GM23248 (cell line): ENCODE measurements around the gene CBLN1.

Experiments used
- EZH2 ChIP-seq: fragments of 200-600 bp; sonication (generic); IDR thresholded peaks from 2 replicates; pipeline ENCODE4 v1.6.1; 2018; ENCODE audit warnings: antibody characterized with exemption, mild to moderate bottlenecking; ENCODE audit not compliant: insufficient read depth, poor library complexity, severe bottlenecking
- EZH2phosphoT487 ChIP-seq: fragments of 200-600 bp; sonication (generic); IDR thresholded peaks from 2 replicates; pipeline ENCODE4 v1.6.1; 2018; ENCODE audit warnings: antibody characterized with exemption, moderate library complexity, mild to moderate bottlenecking, low read depth; ENCODE audit not compliant: insufficient read depth

- TF ChIP-seq EZH2 (no peak), EZH2phosphoT487 (no peak)
Measured at GRCh38 chr16:49312389-49312985, 30.8 kb upstream of the CBLN1 start.
